ENCODE measurements around the gene TINAG. TPM values are rescaled to one million over a fixed set of nuclear protein-coding genes. Genes with fewer than 3 reads are reported as not detected.

TINAG gene
- total RNA-seq, 1 experiment from 2014 or later, result not detected

GRCh38 chr6:54366667-54367327, 58.6 kb downstream of the TINAG start:
- TF ChIP-seq CTCF (conservative IDR thresholded peaks at IDR 0.05; ENCODE audit: low read depth, low read length) (no peak), EZH2phosphoT487 (IDR thresholded peaks at IDR 0.05; ENCODE audit: borderline replicate concordance, low read length) (no peak), EZH2 (IDR thresholded peaks at IDR 0.05; ENCODE audit: low read length, unreplicated experiment) (no peak)
- intact Hi-C loops (cut with micrococcal nuclease), result loop anchor here (5.0 to 10.0 kb wide), 2 partner anchors 84 to 382 kb away; no protein-coding TSS in a partner anchor
- ChIA-PET POLR2A (ENCODE audit: unreplicated experiment) (no interaction called here), CTCF (no interaction called here)
- Histone ChIP-seq H2AFZ (ENCODE audit: low read length) (0 out of 2 replicates have a peak overlapping the region, but pooled peaks have one; percentile 13), H3K36me3 (ENCODE audit: low read depth, low read length) (no peaks in the 10 kb centered on the region), H3K9ac (ENCODE audit: low read length) (no peak overlapping the region), H3K79me2 (ENCODE audit: low read length) (no peaks in the 10 kb centered on the region), H3K9me3 (ENCODE audit: low read length) (no peaks in the 10 kb centered on the region), H3F3A (ENCODE audit: low read length, unreplicated experiment) (peaks cover 11% of the 10 kb centered on the region), H3K4me2 (ENCODE audit: low read length) (peak overlapping the region; percentile 55), H3K4me1 (ENCODE audit: insufficient read depth, low read length) (peaks cover 24% of the 10 kb centered on the region), H4K20me1 (ENCODE audit: low read length) (no peaks in the 10 kb centered on the region), H3K27ac (ENCODE audit: low read length) (peak overlapping the region; percentile 50), H3K4me3 (ENCODE audit: low read length) (peak overlapping the region; percentile 8), H3K9me2 (replicated peaks; ENCODE audit: low read length) (no peaks in the 10 kb centered on the region), H3K27me3 (ENCODE audit: low read length) (no peaks in the 10 kb centered on the region)
- DNase-seq (peak; percentile 95), ATAC-seq (peak; percentile 94)
- BruUV-seq (replicated peaks), result no TSS peak

- Histone ChIP-seq H3F3A (ENCODE audit: low read length, unreplicated experiment) (no peaks in the 10 kb centered on the region), H3K9ac (ENCODE audit: low read length) (no peak overlapping the region), H3K4me2 (ENCODE audit: low read length) (peak overlapping the region; percentile 58), H3K4me1 (ENCODE audit: insufficient read depth, low read length) (peaks cover 16% of the 10 kb centered on the region), H3K27me3 (ENCODE audit: low read length) (no peaks in the 10 kb centered on the region), H3K9me2 (replicated peaks; ENCODE audit: low read length) (0 out of 2 replicates have a peak, but pooled peaks cover 6% of the 10 kb centered on the region), H3K4me3 (ENCODE audit: low read length) (no peak overlapping the region), H3K79me2 (ENCODE audit: low read length) (no peaks in the 10 kb centered on the region), H4K20me1 (ENCODE audit: low read length) (no peaks in the 10 kb centered on the region), H3K36me3 (ENCODE audit: low read depth, low read length) (no peaks in the 10 kb centered on the region), H3K27ac (ENCODE audit: low read length) (no peak overlapping the region), H3K9me3 (ENCODE audit: low read length) (no peaks in the 10 kb centered on the region), H2AFZ (ENCODE audit: low read length) (no peak overlapping the region)
- no TSS peak for BruUV-seq (replicated peaks)
- DNase-seq, result peak; percentile 58
- intact Hi-C loops (cut with micrococcal nuclease), result loop anchor here (10.0 kb wide), 1 partner anchor 277 kb away; no protein-coding TSS in a partner anchor
- no peak for TF ChIP-seq EZH2 (IDR thresholded peaks at IDR 0.05; ENCODE audit: low read length, unreplicated experiment)
- TF ChIP-seq CTCF (conservative IDR thresholded peaks at IDR 0.05; ENCODE audit: low read depth, low read length), result no peak
- no peak for TF ChIP-seq EZH2phosphoT487 (IDR thresholded peaks at IDR 0.05; ENCODE audit: borderline replicate concordance, low read length)
- ATAC-seq, result peak; percentile 57
- ChIA-PET CTCF (no interaction called here), POLR2A (ENCODE audit: unreplicated experiment) (no interaction called here)
These were observed 69.5 kb downstream of the TINAG start for GRCh38 chr6:54377776-54378175.

- no peak for ATAC-seq
- H3K9me2 ChIP-seq (replicated peaks; ENCODE audit: low read length), result no peaks in the 10 kb centered on the region
- TF ChIP-seq CTCF (conservative IDR thresholded peaks at IDR 0.05; ENCODE audit: low read depth, low read length), result no peak
- H3K36me3 ChIP-seq (ENCODE audit: low read depth, low read length), result no peaks in the 10 kb centered on the region
- no peaks in the 10 kb centered on the region for H3K27me3 ChIP-seq (ENCODE audit: low read length)
- peaks cover 2% of the 10 kb centered on the region for H3K4me1 ChIP-seq (ENCODE audit: insufficient read depth, low read length)
- H3K4me2 ChIP-seq (ENCODE audit: low read length), result no peak overlapping the region
- DNase-seq, result no peak
- H3K4me3 ChIP-seq (ENCODE audit: low read length), result no peak overlapping the region
- H4K20me1 ChIP-seq (ENCODE audit: low read length), result no peaks in the 10 kb centered on the region
- no peaks in the 10 kb centered on the region for H3F3A ChIP-seq (ENCODE audit: low read length, unreplicated experiment)
- ChIA-PET CTCF (no interaction called here), POLR2A (ENCODE audit: unreplicated experiment) (no interaction called here)
- H3K79me2 ChIP-seq (ENCODE audit: low read length), result no peaks in the 10 kb centered on the region
- H3K9ac ChIP-seq (ENCODE audit: low read length), result no peak overlapping the region
- BruUV-seq (replicated peaks), result no TSS peak
- no peak overlapping the region for H3K27ac ChIP-seq (ENCODE audit: low read length)
- intact Hi-C loops (cut with micrococcal nuclease), result no loop called here
- H2AFZ ChIP-seq (ENCODE audit: low read length), result no peak overlapping the region
- no peaks in the 10 kb centered on the region for H3K9me3 ChIP-seq (ENCODE audit: low read length)
These were observed 78.1 kb downstream of the TINAG start for GRCh38 chr6:54386295-54386694.

Measured in PC-3 (cell line).